ENCODE results near the gene TENM3. TPM values are rescaled to one million over a fixed set of nuclear protein-coding genes. Genes with fewer than 3 reads are reported as not detected.

The TENM3 gene
- total RNA-seq, 1 experiment from 2014 or later, result 71.0 TPM

DNA sequence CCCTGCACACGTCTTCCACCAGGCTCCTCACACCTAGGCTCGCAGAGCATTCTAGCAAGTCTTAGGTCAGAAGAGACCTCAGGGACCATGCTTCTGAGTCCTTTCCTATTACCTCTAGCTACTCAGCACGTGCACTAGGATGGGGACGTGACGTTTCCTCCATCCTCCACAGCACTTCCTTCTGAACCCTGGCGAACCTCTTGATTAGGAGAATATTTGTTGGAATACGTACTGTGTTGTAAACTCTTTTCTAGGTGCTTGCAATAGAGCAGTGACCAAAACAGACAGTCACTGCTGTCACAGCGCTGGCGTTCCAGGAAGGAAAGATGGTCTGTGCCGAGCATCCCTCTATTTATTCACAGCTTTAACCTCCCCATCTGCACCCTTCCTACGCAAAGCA lies 12.9 kb upstream of the TENM3 start:
- no peak overlapping the region for H3K4me3 Mint-ChIP-seq
- H3K36me3 Mint-ChIP-seq, result no peaks in the 10 kb centered on the region
- H3K27me3 Mint-ChIP-seq (ENCODE audit: low read depth), result no peaks in the 10 kb centered on the region
- no peaks in the 10 kb centered on the region for H3K9me3 Mint-ChIP-seq
- peaks cover 19% of the 10 kb centered on the region for H3K4me1 Mint-ChIP-seq
- H3K27ac Mint-ChIP-seq, result no peak overlapping the region
- ATAC-seq (no peak), DNase-seq (ENCODE audit: low spot score) (no peak)
- POLR2A ChIA-PET, result no interaction called here
- TF ChIP-seq ZNF232 (CRISPR knock-in tag; IDR thresholded peaks at IDR 0.05) (no peak), NR1H2 (CRISPR knock-in tag; IDR thresholded peaks at IDR 0.05) (no peak), OVOL2 (CRISPR knock-in tag; IDR thresholded peaks at IDR 0.05; ENCODE audit: borderline replicate concordance) (no peak), ZNF671 (CRISPR knock-in tag; IDR thresholded peaks at IDR 0.05) (no peak)
- CTCF ChIA-PET, result interaction anchor here (1.1 kb wide), 1 partner anchor 23 kb away, joined by 3 read pairs; no protein-coding TSS in a partner anchor

DNA sequence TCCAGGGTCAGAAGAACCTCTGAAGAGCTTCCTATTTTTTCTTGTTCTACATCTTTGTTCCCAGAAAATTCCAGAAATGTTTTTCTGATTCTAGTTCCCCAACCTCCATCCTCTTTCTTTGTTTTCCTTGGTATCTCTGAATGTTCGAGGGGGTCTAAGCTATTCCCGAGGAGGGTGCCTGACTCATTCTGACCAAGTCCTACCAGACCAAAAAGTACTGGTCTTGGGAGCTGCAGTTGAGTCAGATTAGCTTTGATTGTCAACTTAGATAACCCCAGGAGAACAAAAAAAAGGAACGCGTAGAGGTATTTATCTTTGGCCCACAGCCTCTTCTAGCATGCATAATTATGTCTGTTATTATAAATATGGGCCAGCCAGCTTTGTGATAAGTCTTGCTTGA lies 12.1 kb upstream of the TENM3 start:
- H3K4me1 Mint-ChIP-seq, result peaks cover 17% of the 10 kb centered on the region
- TF ChIP-seq NR3C1 (CRISPR knock-in tag; conservative IDR thresholded peaks at IDR 0.05; ENCODE audit: low read depth) (no peak), ZNF416 (CRISPR knock-in tag; IDR thresholded peaks at IDR 0.05) (no peak), FOXP1 (CRISPR knock-in tag; IDR thresholded peaks at IDR 0.05; ENCODE audit: borderline replicate concordance) (no peak), SOX15 (CRISPR knock-in tag; IDR thresholded peaks at IDR 0.05) (no peak), ZNF121 (CRISPR knock-in tag; IDR thresholded peaks at IDR 0.05) (no peak), EMX1 (CRISPR knock-in tag; IDR thresholded peaks at IDR 0.05) (no peak), IRF2 (CRISPR knock-in tag; IDR thresholded peaks at IDR 0.05; ENCODE audit: borderline replicate concordance, low read depth) (no peak), ESRRA (CRISPR knock-in tag; IDR thresholded peaks at IDR 0.05; ENCODE audit: borderline replicate concordance) (no peak), GTF2I (CRISPR knock-in tag; conservative IDR thresholded peaks at IDR 0.05) (no peak), RELA (CRISPR knock-in tag; IDR thresholded peaks at IDR 0.05; ENCODE audit: borderline replicate concordance) (no peak), ZNF423 (CRISPR knock-in tag; IDR thresholded peaks at IDR 0.05) (no peak), JUN (CRISPR knock-in tag; IDR thresholded peaks at IDR 0.05) (no peak), KAT7 (CRISPR knock-in tag; IDR thresholded peaks at IDR 0.05; ENCODE audit: borderline replicate concordance) (no peak)
- TF ChIP-seq, protein P1, sequence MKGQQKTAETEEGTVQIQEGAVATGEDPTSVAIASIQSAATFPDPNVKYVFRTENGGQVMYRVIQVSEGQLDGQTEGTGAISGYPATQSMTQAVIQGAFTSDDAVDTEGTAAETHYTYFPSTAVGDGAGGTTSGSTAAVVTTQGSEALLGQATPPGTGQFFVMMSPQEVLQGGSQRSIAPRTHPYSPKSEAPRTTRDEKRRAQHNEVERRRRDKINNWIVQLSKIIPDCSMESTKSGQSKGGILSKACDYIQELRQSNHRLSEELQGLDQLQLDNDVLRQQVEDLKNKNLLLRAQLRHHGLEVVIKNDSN (CRISPR knock-in tag; IDR thresholded peaks at IDR 0.05), result no peak
- TF ChIP-seq, protein P2, sequence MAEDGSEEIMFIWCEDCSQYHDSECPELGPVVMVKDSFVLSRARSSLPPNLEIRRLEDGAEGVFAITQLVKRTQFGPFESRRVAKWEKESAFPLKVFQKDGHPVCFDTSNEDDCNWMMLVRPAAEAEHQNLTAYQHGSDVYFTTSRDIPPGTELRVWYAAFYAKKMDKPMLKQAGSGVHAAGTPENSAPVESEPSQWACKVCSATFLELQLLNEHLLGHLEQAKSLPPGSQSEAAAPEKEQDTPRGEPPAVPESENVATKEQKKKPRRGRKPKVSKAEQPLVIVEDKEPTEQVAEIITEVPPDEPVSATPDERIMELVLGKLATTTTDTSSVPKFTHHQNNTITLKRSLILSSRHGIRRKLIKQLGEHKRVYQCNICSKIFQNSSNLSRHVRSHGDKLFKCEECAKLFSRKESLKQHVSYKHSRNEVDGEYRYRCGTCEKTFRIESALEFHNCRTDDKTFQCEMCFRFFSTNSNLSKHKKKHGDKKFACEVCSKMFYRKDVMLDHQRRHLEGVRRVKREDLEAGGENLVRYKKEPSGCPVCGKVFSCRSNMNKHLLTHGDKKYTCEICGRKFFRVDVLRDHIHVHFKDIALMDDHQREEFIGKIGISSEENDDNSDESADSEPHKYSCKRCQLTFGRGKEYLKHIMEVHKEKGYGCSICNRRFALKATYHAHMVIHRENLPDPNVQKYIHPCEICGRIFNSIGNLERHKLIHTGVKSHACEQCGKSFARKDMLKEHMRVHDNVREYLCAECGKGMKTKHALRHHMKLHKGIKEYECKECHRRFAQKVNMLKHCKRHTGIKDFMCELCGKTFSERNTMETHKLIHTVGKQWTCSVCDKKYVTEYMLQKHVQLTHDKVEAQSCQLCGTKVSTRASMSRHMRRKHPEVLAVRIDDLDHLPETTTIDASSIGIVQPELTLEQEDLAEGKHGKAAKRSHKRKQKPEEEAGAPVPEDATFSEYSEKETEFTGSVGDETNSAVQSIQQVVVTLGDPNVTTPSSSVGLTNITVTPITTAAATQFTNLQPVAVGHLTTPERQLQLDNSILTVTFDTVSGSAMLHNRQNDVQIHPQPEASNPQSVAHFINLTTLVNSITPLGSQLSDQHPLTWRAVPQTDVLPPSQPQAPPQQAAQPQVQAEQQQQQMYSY (CRISPR knock-in tag; IDR thresholded peaks at IDR 0.05), result no peak
- TF ChIP-seq, protein P3, sequence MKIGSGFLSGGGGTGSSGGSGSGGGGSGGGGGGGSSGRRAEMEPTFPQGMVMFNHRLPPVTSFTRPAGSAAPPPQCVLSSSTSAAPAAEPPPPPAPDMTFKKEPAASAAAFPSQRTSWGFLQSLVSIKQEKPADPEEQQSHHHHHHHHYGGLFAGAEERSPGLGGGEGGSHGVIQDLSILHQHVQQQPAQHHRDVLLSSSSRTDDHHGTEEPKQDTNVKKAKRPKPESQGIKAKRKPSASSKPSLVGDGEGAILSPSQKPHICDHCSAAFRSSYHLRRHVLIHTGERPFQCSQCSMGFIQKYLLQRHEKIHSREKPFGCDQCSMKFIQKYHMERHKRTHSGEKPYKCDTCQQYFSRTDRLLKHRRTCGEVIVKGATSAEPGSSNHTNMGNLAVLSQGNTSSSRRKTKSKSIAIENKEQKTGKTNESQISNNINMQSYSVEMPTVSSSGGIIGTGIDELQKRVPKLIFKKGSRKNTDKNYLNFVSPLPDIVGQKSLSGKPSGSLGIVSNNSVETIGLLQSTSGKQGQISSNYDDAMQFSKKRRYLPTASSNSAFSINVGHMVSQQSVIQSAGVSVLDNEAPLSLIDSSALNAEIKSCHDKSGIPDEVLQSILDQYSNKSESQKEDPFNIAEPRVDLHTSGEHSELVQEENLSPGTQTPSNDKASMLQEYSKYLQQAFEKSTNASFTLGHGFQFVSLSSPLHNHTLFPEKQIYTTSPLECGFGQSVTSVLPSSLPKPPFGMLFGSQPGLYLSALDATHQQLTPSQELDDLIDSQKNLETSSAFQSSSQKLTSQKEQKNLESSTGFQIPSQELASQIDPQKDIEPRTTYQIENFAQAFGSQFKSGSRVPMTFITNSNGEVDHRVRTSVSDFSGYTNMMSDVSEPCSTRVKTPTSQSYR (CRISPR knock-in tag; IDR thresholded peaks at IDR 0.05), result no peak

More for the DNA sequence above, 12.1 kb upstream of the TENM3 start:
- no peak overlapping the region for H3K27ac Mint-ChIP-seq
- no peaks in the 10 kb centered on the region for H3K9me3 Mint-ChIP-seq
- ChIA-PET CTCF (interaction anchor here (1.1 kb wide), 1 partner anchor 24 kb away, joined by 3 read pairs; no protein-coding TSS in a partner anchor), POLR2A (interaction anchor here (0.6 kb wide), 1 partner anchor 453 kb away, joined by 3 read pairs; no protein-coding TSS in a partner anchor)
- H3K27me3 Mint-ChIP-seq (ENCODE audit: low read depth), result no peaks in the 10 kb centered on the region
- ATAC-seq (no peak), DNase-seq (ENCODE audit: low spot score) (no peak)
- H3K36me3 Mint-ChIP-seq, result no peaks in the 10 kb centered on the region
- H3K4me3 Mint-ChIP-seq, result no peak overlapping the region
